IMR-90 (cell line): Measurements from ENCODE around the gene ANKRD44. TPM values are rescaled to one million over a fixed set of nuclear protein-coding genes. Genes with fewer than 3 reads are reported as not detected.

ENCODE experiments used
- ATAC-seq: fragments of 200-7000 bp; cut with Tn5 transposase; 2 replicates; pipeline ENCODE4 v1.9.1; 2020; ENCODE audit warnings: low read depth, mild to moderate bottlenecking, moderate library complexity
- BruUV-seq: library from RNA; stranded (reverse); fragments of 400-500 nt; replicated peaks from 2 replicates; lab custom pipeline; 2021; lab: Mats Ljungman, UMichigan
- CTCF ChIA-PET: fragments of 300-600 bp; formaldehyde crosslinking; extraction: SDS; loops from one replicate; lab custom pipeline; 2021; ENCODE audit warnings: antibody characterized with exemption; lab: Yijun Ruan, JAX
- POLR2A ChIA-PET: fragments of 300-600 bp; sonication (Branson Sonifier 250); formaldehyde crosslinking; loops from one replicate; lab custom pipeline; 2022; ENCODE audit warnings: antibody characterized with exemption; ENCODE audit not compliant: unreplicated experiment; lab: Charles Lee
- DNase-seq: peaks from one replicate; pipeline ENCODE4 v3.0.0; 2013
- H2AFZ ChIP-seq: replicated peaks from 2 replicates; pipeline ENCODE3; 2013; ENCODE audit warnings: low read length, mild to moderate bottlenecking; ENCODE audit not compliant: poor library complexity
- H2AK5ac ChIP-seq: 2 replicates; pipeline ENCODE4 v1.6.1; 2013; ENCODE audit warnings: low read depth, low read length, inconsistent platforms
- H2AK9ac ChIP-seq: replicated peaks from 2 replicates; pipeline ENCODE3; 2013; ENCODE audit warnings: mild to moderate bottlenecking, low read depth, low read length, moderate library complexity; ENCODE audit not compliant: poor library complexity
- H2BK120ac ChIP-seq: 2 replicates; pipeline ENCODE4 v1.6.1; 2013; ENCODE audit warnings: low read depth, low read length, inconsistent platforms
- H2BK15ac ChIP-seq: 3 replicates; pipeline ENCODE4 v1.6.1; 2013; ENCODE audit warnings: low read depth, low read length, inconsistent platforms
- H2BK20ac ChIP-seq: 2 replicates; pipeline ENCODE4 v1.6.1; 2013; ENCODE audit warnings: low read depth, mild to moderate bottlenecking, inconsistent platforms, low read length, moderate library complexity
- H2BK5ac ChIP-seq: 2 replicates; pipeline ENCODE4 v1.6.1; 2013; ENCODE audit warnings: mild to moderate bottlenecking, low read depth, low read length, inconsistent platforms; ENCODE audit not compliant: poor library complexity, severe bottlenecking
- H3K14ac ChIP-seq: replicated peaks from 2 replicates; pipeline ENCODE4 v1.6.1; 2013; ENCODE audit warnings: low read depth, low read length, inconsistent platforms
- H3K18ac ChIP-seq: 2 replicates; pipeline ENCODE4 v1.6.1; 2013; ENCODE audit warnings: low read depth, low read length, control low read depth
- H3K23ac ChIP-seq: 2 replicates; pipeline ENCODE4 v1.6.1; 2013; ENCODE audit warnings: low read depth, low read length, inconsistent platforms
- H3K27ac ChIP-seq: 2 replicates; pipeline ENCODE4 v1.5.1; 2013; ENCODE audit warnings: mild to moderate bottlenecking, control low read depth, low read length; ENCODE audit not compliant: insufficient read depth
- H3K27me3 ChIP-seq: 2 replicates; pipeline ENCODE4 v1.6.1; 2013; ENCODE audit warnings: low read length; ENCODE audit not compliant: control insufficient read depth, insufficient read depth
- H3K36me3 ChIP-seq: 2 replicates; pipeline ENCODE4 v1.6.1; 2013; ENCODE audit warnings: low read length, mixed read lengths; ENCODE audit not compliant: control insufficient read depth, insufficient read depth
- H3K4ac ChIP-seq: 2 replicates; pipeline ENCODE4 v1.6.1; 2013; ENCODE audit warnings: low read depth, low read length, inconsistent platforms
- H3K4me1 ChIP-seq: 2 replicates; pipeline ENCODE4 v1.6.1; 2013; ENCODE audit warnings: low read length, mixed read lengths; ENCODE audit not compliant: control insufficient read depth, insufficient read depth
- H3K4me2 ChIP-seq: 2 replicates; pipeline ENCODE4 v1.6.1; 2013; ENCODE audit warnings: low read depth, mild to moderate bottlenecking, control low read depth, low read length, moderate library complexity
- H3K4me3 ChIP-seq: 2 replicates; pipeline ENCODE4 v1.5.1; 2013; ENCODE audit warnings: low read depth, mild to moderate bottlenecking, control low read depth, low read length, moderate library complexity; ENCODE audit not compliant: insufficient read depth
- H3K56ac ChIP-seq: 2 replicates; pipeline ENCODE4 v1.6.1; 2013; ENCODE audit warnings: low read length, inconsistent platforms; ENCODE audit not compliant: insufficient read depth; ENCODE audit errors: extremely low read depth
- H3K79me1 ChIP-seq, 2 experiments: 2 replicates each; pipeline ENCODE4 v1.6.1; 2013; ENCODE audit warnings: low read length in 2 of 2, inconsistent platforms in 1 of 2, low read depth in 1 of 2
- H3K9ac ChIP-seq: 2 replicates; pipeline ENCODE4 v1.6.1; 2013; ENCODE audit warnings: low read depth, low read length, control low read depth
- H3K9me1 ChIP-seq: 2 replicates; pipeline ENCODE4 v1.6.1; 2013; ENCODE audit warnings: low read length, inconsistent platforms; ENCODE audit not compliant: insufficient read depth
- H3K9me3 ChIP-seq: 2 replicates; pipeline ENCODE4 v1.6.1; 2013; ENCODE audit warnings: low read length; ENCODE audit not compliant: control insufficient read depth, insufficient read depth
- H4K20me1 ChIP-seq: 2 replicates; pipeline ENCODE4 v1.6.1; 2013; ENCODE audit warnings: low read length, inconsistent platforms; ENCODE audit not compliant: insufficient read depth
- H4K5ac ChIP-seq: 2 replicates; pipeline ENCODE4 v1.6.1; 2013; ENCODE audit warnings: mild to moderate bottlenecking, low read depth, low read length, control low read depth
- H4K8ac ChIP-seq, 2 experiments: 2 replicates each; pipeline ENCODE4 v1.6.1; 2013; ENCODE audit warnings: low read depth in 2 of 2, low read length in 2 of 2, control low read depth in 1 of 2, inconsistent platforms in 1 of 2
- H4K91ac ChIP-seq: 2 replicates; pipeline ENCODE4 v1.6.1; 2013; ENCODE audit warnings: low read depth, low read length, inconsistent platforms; ENCODE audit not compliant: insufficient read depth
- MAZ ChIP-seq: IDR thresholded peaks from 2 replicates; pipeline ENCODE4 v1.6.1; 2012; ENCODE audit warnings: low read depth, mild to moderate bottlenecking, low read length, improper control_type of control experiment, moderate library complexity, borderline replicate concordance
- WGBS, 2 experiments: methylation state at CpG; one replicate each; pipeline versions ENCODE4 v1.1.5 to v1.1.7; 2013; ENCODE audit warnings: missing lambda C conversion rate in 2 of 2; ENCODE audit not compliant: insufficient read length in 1 of 2; ENCODE audit errors: extremely low coverage in 2 of 2; 5-methylcytosine and 5-hydroxymethylcytosine counted together
- dilution Hi-C: fragments of 300-500 bp; cut with HindIII; formaldehyde crosslinking; loops from one replicate; pipeline ENCODE4 v1.14.3; 2018; ENCODE audit warnings: low sequenced_read_pairs; ENCODE audit not compliant: unreplicated experiment
- in situ Hi-C: fragments of 300-500 bp; cut with MboI; formaldehyde crosslinking; loops from 3 replicates; pipeline ENCODE4 v1.14.3; 2019; ENCODE audit warnings: low sequenced_read_pairs, inconsistent platforms, mixed read lengths
- intact Hi-C: fragments of 100-400 bp; cut with micrococcal nuclease; formaldehyde crosslinking; loops from 2 replicates; pipeline ENCODE4 v1.10.0; 2022
- polyA plus RNA-seq, 3 experiments: library from polyadenylated mRNA; depleted of rRNA; stranded (reverse); fragments of >200 nt; gene quantifications; 2 replicates each; pipeline ENCODE4 v1.2.3, GENCODE V29; 2012; ENCODE audit warnings: low replicate concordance in 1 of 3
- total RNA-seq: library from RNA; depleted of rRNA; stranded (reverse); fragments of >200 nt; gene quantifications from 2 replicates; pipeline ENCODE4 v1.2.3, GENCODE V29; 2012

Gene ANKRD44
- total and polyA plus RNA-seq, 2 of the 4 experiments (the other 2 are of a cell fraction), result 5.2 to 15.6 TPM

- Histone ChIP-seq H3K4me3 (no peak overlapping the region), H3K9me1 (peaks cover 2% of the 10 kb centered on the region; the same call in 1 of the 2 replicates), H3K36me3 (no peaks in the 10 kb centered on the region), H2BK15ac (no peak overlapping the region), H2AK9ac (no peak overlapping the region), H3K9me3 (no peaks in the 10 kb centered on the region), H4K8ac (no peak overlapping the region), H2AK5ac (no peak overlapping the region), H3K79me1 (no peaks in the 10 kb centered on the region; a peak in 1 of 4 replicates), H4K5ac (no peak overlapping the region), H3K4me2 (no peak overlapping the region), H3K27ac (no peak overlapping the region), H3K56ac (no peak overlapping the region), H3K9ac (no peak overlapping the region), H3K4me1 (no peaks in the 10 kb centered on the region), H4K20me1 (no peaks in the 10 kb centered on the region), H3K23ac (no peak overlapping the region), H2BK20ac (no peak overlapping the region), H3K18ac (no peak overlapping the region), H4K91ac (no peak overlapping the region), H2AFZ (no peak overlapping the region), H3K4ac (no peak overlapping the region), H3K14ac (no peak overlapping the region), H2BK5ac (no peak overlapping the region), H2BK120ac (no peak overlapping the region), H3K27me3 (no peaks in the 10 kb centered on the region)
- intact Hi-C loops, result no loop called here
- ATAC-seq, result no peak
- CTCF ChIA-PET, result no interaction called here
- POLR2A ChIA-PET, result no interaction called here
- DNase-seq, result no peak
- dilution Hi-C loops, result no loop called here
- WGBS, 2 experiments, result no CpG with 5 or more reads among the region's 5 CpGs
- no peak for TF ChIP-seq MAZ
- no TSS peak for BruUV-seq
- in situ Hi-C loops, result no loop called here
Observed at GRCh38 chr2:197146995-197147394, 163.6 kb downstream of the ANKRD44 start.
